Stimulated activated CD4-positive, alpha-beta T cell treated with anti-CD3 and anti-CD28 coated beads, Interleukin-2, amount 100 ng/mL, for 24 hours (primary cell): Measurements from ENCODE around the gene THADA.
"Not testable (repeated sequence)": the region's sequence is repeated elsewhere in the genome, so short reads cannot be mapped to it uniquely, and the experiment has no call there.

Source experiments
- DNase-seq, 2 donors: peaks; one replicate each; pipeline ENCODE4 v3.0.0-alpha.2; 2020

Gene THADA

GRCh38 chr2:43540021-43540779 lies 55.6 kb downstream of the THADA start:
- no peak for DNase-seq

GRCh38 chr2:43539436-43539835 lies 56.4 kb downstream of the THADA start:
- DNase-seq: no peak

GRCh38 chr2:43538034-43538670 lies 57.7 kb downstream of the THADA start:
- DNase-seq: no peak

- DNase-seq: no peak
Measured at GRCh38 chr2:43537137-43537536, 58.7 kb downstream of the THADA start.

GRCh38 chr2:43534569-43534968 lies 61.3 kb downstream of the THADA start:
- DNase-seq: no peak

- not testable (repeated sequence) for DNase-seq
Measured at GRCh38 chr2:43532572-43532971, 63.3 kb downstream of the THADA start.

- DNase-seq: no peak
Measured at GRCh38 chr2:43531251-43531650, 64.6 kb downstream of the THADA start.

GRCh38 chr2:43526994-43527393 lies 68.8 kb downstream of the THADA start:
- no peak for DNase-seq

- DNase-seq: no peak
Measured at GRCh38 chr2:43525506-43525905, 70.3 kb downstream of the THADA start.

GRCh38 chr2:43524177-43524965 lies 71.5 kb downstream of the THADA start:
- no peak for DNase-seq

GRCh38 chr2:43522177-43522576 lies 73.7 kb downstream of the THADA start:
- no peak for DNase-seq

GRCh38 chr2:43521568-43521967 lies 74.3 kb downstream of the THADA start:
- no peak for DNase-seq

- no peak for DNase-seq
Measured at GRCh38 chr2:43520919-43521318, 74.9 kb downstream of the THADA start.

- no peak for DNase-seq
Measured at GRCh38 chr2:43519643-43520221, 76.1 kb downstream of the THADA start.

- no peak for DNase-seq
Measured at GRCh38 chr2:43518718-43519117, 77.1 kb downstream of the THADA start.

GRCh38 chr2:43518181-43518580 lies 77.7 kb downstream of the THADA start:
- no peak for DNase-seq

GRCh38 chr2:43515807-43516497 lies 79.9 kb downstream of the THADA start:
- DNase-seq: no peak

GRCh38 chr2:43515248-43515647 lies 80.6 kb downstream of the THADA start:
- DNase-seq: no peak

GRCh38 chr2:43513796-43514195 lies 82.0 kb downstream of the THADA start:
- DNase-seq: no peak

GRCh38 chr2:43513216-43513615 lies 82.6 kb downstream of the THADA start:
- no peak for DNase-seq

- no peak for DNase-seq
Measured at GRCh38 chr2:43511199-43511598, 84.6 kb downstream of the THADA start.

GRCh38 chr2:43509886-43510285 lies 86.0 kb downstream of the THADA start:
- no peak for DNase-seq

GRCh38 chr2:43508209-43508608 lies 87.6 kb downstream of the THADA start:
- no peak for DNase-seq
